Activated CD4-positive, alpha-beta memory T cell treated with anti-CD3 and anti-CD28 coated beads for 36 hours (primary cell): ENCODE results near the gene KPNA6. TPM values are rescaled to one million over a fixed set of nuclear protein-coding genes. Genes with fewer than 3 reads are reported as not detected.
"Not testable (repeated sequence)": the region's sequence is repeated elsewhere in the genome, so short reads cannot be mapped to it uniquely, and the experiment has no call there.

Experiments
- CTCF ChIA-PET: fragments of 350-600 bp; sonication (Branson Sonifier 250); formaldehyde crosslinking; loops from one replicate; lab custom pipeline; 2021; ENCODE audit warnings: antibody characterized with exemption, inconsistent platforms; lab: Charles Lee
- POLR2A ChIA-PET: fragments of 350-600 bp; sonication (Branson Sonifier 250); formaldehyde crosslinking; loops from one replicate; lab custom pipeline; 2021; ENCODE audit warnings: antibody characterized with exemption; lab: Charles Lee
- DNase-seq: peaks from one replicate; pipeline ENCODE4 v3.0.0-alpha.2; 2020
- H3K27ac Mint-ChIP-seq: one replicate; pipeline ENCODE4 v1.8.0; 2021; ENCODE audit warnings: mixed read lengths
- H3K27me3 Mint-ChIP-seq: one replicate; pipeline ENCODE4 v1.8.0; 2021; ENCODE audit warnings: mixed read lengths
- H3K36me3 Mint-ChIP-seq: one replicate; pipeline ENCODE4 v1.8.0; 2021; ENCODE audit warnings: mixed read lengths
- H3K4me1 Mint-ChIP-seq: one replicate; pipeline ENCODE4 v1.8.0; 2021; ENCODE audit warnings: low read depth, mixed read lengths
- H3K4me3 Mint-ChIP-seq: one replicate; pipeline ENCODE4 v1.8.0; 2021; ENCODE audit warnings: mild to moderate bottlenecking, mixed read lengths
- H3K9me3 Mint-ChIP-seq: one replicate; pipeline ENCODE4 v1.8.0; 2021; ENCODE audit warnings: mixed read lengths
- intact Hi-C: fragments of 100-400 bp; cut with micrococcal nuclease; formaldehyde crosslinking; loops from one replicate; pipeline ENCODE4 v1.15.1; 2023
- total RNA-seq, 2 experiments: library from RNA; stranded (reverse); gene quantifications; one replicate each; pipeline ENCODE4 v1.2.3, GENCODE V29; 2021

The KPNA6 gene
- total RNA-seq, 2 experiments from 2014 or later: 69.8 to 77.6 TPM

- no peak for DNase-seq
- Mint-ChIP-seq H3K9me3 (no peaks in the 10 kb centered on the region), H3K27ac (no peak overlapping the region), H3K4me3 (no peak overlapping the region), H3K4me1 (peaks cover 9% of the 10 kb centered on the region), H3K27me3 (no peaks in the 10 kb centered on the region), H3K36me3 (peaks cover 5% of the 10 kb centered on the region)
- ChIA-PET POLR2A (no interaction called here), CTCF (no interaction called here)
- intact Hi-C loops: no loop called here
Measured at GRCh38 chr1:32104127-32104526, 3.7 kb upstream of the KPNA6 start.

GRCh38 chr1:32105338-32105737 lies 2.5 kb upstream of the KPNA6 start:
- Mint-ChIP-seq H3K27ac (no peak overlapping the region), H3K27me3 (no peaks in the 10 kb centered on the region), H3K4me3 (no peak overlapping the region), H3K36me3 (peaks cover 8% of the 10 kb centered on the region), H3K4me1 (peaks cover 18% of the 10 kb centered on the region), H3K9me3 (no peaks in the 10 kb centered on the region)
- CTCF ChIA-PET: no interaction called here
- POLR2A ChIA-PET: no interaction called here
- intact Hi-C loops: loop anchor here (5.0 kb wide), 1 partner anchor 42 kb away; no protein-coding TSS in a partner anchor
- DNase-seq: no peak

- no peaks in the 10 kb centered on the region for H3K27me3 Mint-ChIP-seq
- intact Hi-C loops: loop anchor here (1.0 to 5.0 kb wide), 2 partner anchors 34 to 41 kb away; partner anchors contain the start of gene TMEM39B
Measured at GRCh38 chr1:32106663-32107275, 1.1 kb upstream of the KPNA6 start.

GRCh38 chr1:32111040-32111623 lies 3.3 kb downstream of the KPNA6 start:
- H3K4me3 Mint-ChIP-seq: no peak overlapping the region
- H3K4me1 Mint-ChIP-seq: peaks cover 56% of the 10 kb centered on the region
- no peak overlapping the region for H3K27ac Mint-ChIP-seq
- no peaks in the 10 kb centered on the region for H3K27me3 Mint-ChIP-seq
- POLR2A ChIA-PET: interaction anchor here (0.5 kb wide), 1 partner anchor 43 kb away, joined by 3 read pairs; no protein-coding TSS in a partner anchor
- no peak for DNase-seq
- no peaks in the 10 kb centered on the region for H3K9me3 Mint-ChIP-seq
- CTCF ChIA-PET: interaction anchor here (1.3 to 1.4 kb wide), 2 partner anchors 42 to 441 kb away, joined by 3 read pairs; no protein-coding TSS in a partner anchor
- intact Hi-C loops: no loop called here
- H3K36me3 Mint-ChIP-seq: peaks cover 9% of the 10 kb centered on the region

More at GRCh38 chr1:32106663-32107275, 1.1 kb upstream of the KPNA6 start:
- Mint-ChIP-seq H3K4me1 (peaks cover 29% of the 10 kb centered on the region), H3K4me3 (peak overlapping the region; percentile 57), H3K36me3 (peaks cover 6% of the 10 kb centered on the region), H3K9me3 (no peaks in the 10 kb centered on the region), H3K27ac (peak overlapping the region; percentile 66)
- ChIA-PET CTCF (interaction anchor here (0.6 to 2.6 kb wide), 4 partner anchors 34 to 809 kb away, joined by 3 to 28 read pairs (median 10); partner anchors contain the start of gene TMEM39B), POLR2A (interaction anchor here (1.5 to 2.8 kb wide), 3 partner anchors 34 to 288 kb away, joined by 5 to 37 read pairs (median 20); partner anchors contain the start of genes BSDC1, TMEM39B and TXLNA)
- no peak for DNase-seq

GRCh38 chr1:32111789-32112188 lies 3.9 kb downstream of the KPNA6 start:
- Mint-ChIP-seq H3K36me3 (peaks cover 9% of the 10 kb centered on the region), H3K27me3 (no peaks in the 10 kb centered on the region), H3K27ac (no peak overlapping the region), H3K4me3 (no peak overlapping the region), H3K9me3 (no peaks in the 10 kb centered on the region), H3K4me1 (peaks cover 60% of the 10 kb centered on the region)
- CTCF ChIA-PET: interaction anchor here (0.6 to 1.7 kb wide), 5 partner anchors 16 to 442 kb away, joined by 3 to 5 read pairs (median 3); no protein-coding TSS in a partner anchor
- intact Hi-C loops: no loop called here
- DNase-seq: no peak
- POLR2A ChIA-PET: no interaction called here

- ChIA-PET CTCF (interaction anchor here (1.0 to 1.7 kb wide), 2 partner anchors 103 to 281 kb away, joined by 3 to 5 read pairs; partner anchors contain the start of gene BSDC1), POLR2A (no interaction called here)
- peak; percentile 33 for DNase-seq
- Mint-ChIP-seq H3K9me3 (no peaks in the 10 kb centered on the region), H3K4me1 (peaks cover 60% of the 10 kb centered on the region), H3K36me3 (peaks cover 8% of the 10 kb centered on the region), H3K27me3 (no peaks in the 10 kb centered on the region), H3K27ac (peak overlapping the region; percentile 71), H3K4me3 (no peak overlapping the region)
- intact Hi-C loops: loop anchor here (1.0 kb wide), 1 partner anchor 67 kb away; no protein-coding TSS in a partner anchor
Measured at GRCh38 chr1:32112806-32113375, 5.0 kb downstream of the KPNA6 start.

- POLR2A ChIA-PET, H3K4me3 Mint-ChIP-seq, H3K9me3 Mint-ChIP-seq, H3K36me3 Mint-ChIP-seq, DNase-seq, H3K27me3 Mint-ChIP-seq: not testable (repeated sequence)
- H3K27ac Mint-ChIP-seq: peak overlapping the region; percentile 15
- CTCF ChIA-PET: interaction anchor here (1.0 to 1.7 kb wide), 2 partner anchors 102 to 281 kb away, joined by 3 to 5 read pairs; partner anchors contain the start of gene BSDC1
- intact Hi-C loops: loop anchor here (1.0 kb wide), 1 partner anchor 67 kb away; no protein-coding TSS in a partner anchor
- H3K4me1 Mint-ChIP-seq: peaks cover 64% of the 10 kb centered on the region
Measured at GRCh38 chr1:32113436-32113835, 5.6 kb downstream of the KPNA6 start.

- H3K36me3 Mint-ChIP-seq: peaks cover 4% of the 10 kb centered on the region
- no peak overlapping the region for H3K27ac Mint-ChIP-seq
- ChIA-PET CTCF (interaction anchor here (0.7 kb wide), 2 partner anchors 13 to 28 kb away, joined by 3 read pairs; no protein-coding TSS in a partner anchor), POLR2A (interaction anchor here (0.8 kb wide), 1 partner anchor 13 kb away, joined by 4 read pairs; no protein-coding TSS in a partner anchor)
- DNase-seq: no peak
- no peaks in the 10 kb centered on the region for H3K9me3 Mint-ChIP-seq
- H3K27me3 Mint-ChIP-seq: no peaks in the 10 kb centered on the region
- no peak overlapping the region for H3K4me3 Mint-ChIP-seq
- H3K4me1 Mint-ChIP-seq: peaks cover 63% of the 10 kb centered on the region
- intact Hi-C loops: no loop called here
Measured at GRCh38 chr1:32114420-32114819, 6.6 kb downstream of the KPNA6 start.

- Mint-ChIP-seq H3K36me3 (peaks cover 3% of the 10 kb centered on the region), H3K27me3 (no peaks in the 10 kb centered on the region), H3K27ac (no peak overlapping the region), H3K4me1 (peaks cover 54% of the 10 kb centered on the region), H3K4me3 (no peak overlapping the region), H3K9me3 (no peaks in the 10 kb centered on the region)
- CTCF ChIA-PET: no interaction called here
- POLR2A ChIA-PET: no interaction called here
- DNase-seq: no peak
- intact Hi-C loops: no loop called here
Measured at GRCh38 chr1:32115496-32115895, 7.6 kb downstream of the KPNA6 start.

GRCh38 chr1:32116531-32116930 lies 8.7 kb downstream of the KPNA6 start:
- Mint-ChIP-seq H3K27ac (no peak overlapping the region), H3K27me3 (no peaks in the 10 kb centered on the region), H3K9me3 (no peaks in the 10 kb centered on the region), H3K4me3 (no peak overlapping the region), H3K4me1 (peaks cover 52% of the 10 kb centered on the region), H3K36me3 (peaks cover 7% of the 10 kb centered on the region)
- no peak for DNase-seq
- ChIA-PET POLR2A (no interaction called here), CTCF (interaction anchor here (0.7 to 3.0 kb wide), 2 partner anchors 8 to 49 kb away, joined by 3 to 23 read pairs; partner anchors contain the start of gene KPNA6)
- intact Hi-C loops: no loop called here

- Mint-ChIP-seq H3K27me3 (no peaks in the 10 kb centered on the region), H3K4me3 (no peak overlapping the region), H3K4me1 (peaks cover 44% of the 10 kb centered on the region), H3K9me3 (no peaks in the 10 kb centered on the region), H3K36me3 (peaks cover 4% of the 10 kb centered on the region), H3K27ac (no peak overlapping the region)
- DNase-seq: no peak
- ChIA-PET CTCF (interaction anchor here (2.8 kb wide), 1 partner anchor 13 kb away, joined by 12 read pairs; the partner anchor contains the start of gene KPNA6), POLR2A (interaction anchor here (0.6 kb wide), 2 partner anchors 21 to 331 kb away, joined by 3 to 4 read pairs; no protein-coding TSS in a partner anchor)
- intact Hi-C loops: no loop called here
Measured at GRCh38 chr1:32122151-32122550, 14.3 kb downstream of the KPNA6 start.
